Neural cell (in vitro differentiated cells): ENCODE data around the gene UGT1A3. TPM values are rescaled to one million over a fixed set of nuclear protein-coding genes. Genes with fewer than 3 reads are reported as not detected.

Experiments used
- H2AFZ ChIP-seq: fragments of 200-600, 300-800 bp; sonication (generic), shearing (Covaris generic); 2 replicates; pipeline ENCODE4 v1.6.0; 2014; ENCODE audit warnings: low read depth, mild to moderate bottlenecking, antibody characterized with exemption, low read length, moderate library complexity
- H3F3A ChIP-seq: fragments of 200-600 bp; shearing (Covaris generic); 2 replicates; pipeline ENCODE4 v1.6.1; 2016; ENCODE audit warnings: mild to moderate bottlenecking, moderate library complexity, mixed read lengths, antibody characterized with exemption, low read length; ENCODE audit not compliant: insufficient read depth, poor library complexity, severe bottlenecking
- H3K27ac ChIP-seq: fragments of 200-600, 300-800 bp; sonication (generic), shearing (Covaris generic); 2 replicates; pipeline ENCODE4 v1.5.1; 2014; ENCODE audit warnings: mild to moderate bottlenecking, low read length, moderate library complexity
- H3K27me3 ChIP-seq: fragments of 300-800, 200-600 bp; sonication (generic), shearing (Covaris generic); 2 replicates; pipeline ENCODE4 v1.6.0; 2014; ENCODE audit warnings: mild to moderate bottlenecking, low read depth, low read length, moderate library complexity; ENCODE audit not compliant: insufficient read depth
- H3K36me3 ChIP-seq: fragments of 300-800, 200-600 bp; sonication (generic), shearing (Covaris generic); 2 replicates; pipeline ENCODE4 v1.5.1; 2014; ENCODE audit warnings: mild to moderate bottlenecking, antibody characterized with exemption, low read length, moderate library complexity; ENCODE audit not compliant: insufficient read depth
- H3K4me2 ChIP-seq: fragments of 300-800, 200-600 bp; sonication (generic), shearing (Covaris generic); 2 replicates; pipeline ENCODE4 v1.6.0; 2014; ENCODE audit warnings: mild to moderate bottlenecking, low read length
- H3K4me3 ChIP-seq: fragments of 300-800, 200-600 bp; sonication (generic), shearing (Covaris generic); 2 replicates; pipeline ENCODE4 v1.5.1; 2014; ENCODE audit warnings: mild to moderate bottlenecking, low read length, moderate library complexity
- H3K79me2 ChIP-seq: fragments of 200-600 bp; shearing (Covaris generic); replicated peaks from 2 replicates; pipeline ENCODE4 v1.6.0; 2014; ENCODE audit warnings: mild to moderate bottlenecking, low read length, moderate library complexity; ENCODE audit not compliant: insufficient read depth
- H3K9ac ChIP-seq: fragments of 300-800, 200-600 bp; sonication (generic), shearing (Covaris generic); 2 replicates; pipeline ENCODE4 v1.6.1; 2016; ENCODE audit warnings: mild to moderate bottlenecking, low read length, mixed read lengths
- H3K9me2 ChIP-seq: fragments of 200-600 bp; shearing (Covaris generic); 2 replicates; pipeline ENCODE4 v1.6.1; 2016; ENCODE audit warnings: mild to moderate bottlenecking, low read length, mixed read lengths; ENCODE audit not compliant: insufficient read depth
- H3K9me3 ChIP-seq: fragments of 200-600, 300-800 bp; sonication (generic), shearing (Covaris generic); 2 replicates; pipeline ENCODE4 v1.6.1; 2016; ENCODE audit warnings: mild to moderate bottlenecking, mixed run types, low read length, moderate library complexity, mixed read lengths
- H4K20me1 ChIP-seq: fragments of 200-600 bp; shearing (Covaris generic); 2 replicates; pipeline ENCODE4 v1.6.1; 2016; ENCODE audit warnings: mild to moderate bottlenecking, mixed run types; ENCODE audit not compliant: insufficient read depth
- CTCF ChIP-seq: fragments of 450-650 bp; IDR thresholded peaks from 2 replicates; pipeline ENCODE4 v1.5.1; 2014; ENCODE audit warnings: antibody characterized with exemption, mild to moderate bottlenecking, moderate library complexity; ENCODE audit not compliant: poor library complexity, severe bottlenecking
- EP300 ChIP-seq: fragments of 450-650 bp; conservative IDR thresholded peaks from 2 replicates; pipeline ENCODE4 v1.6.1; 2014; ENCODE audit warnings: antibody characterized with exemption, mild to moderate bottlenecking, moderate library complexity; ENCODE audit not compliant: poor library complexity, severe bottlenecking
- EZH2 ChIP-seq: fragments of 200-600, 300-800 bp; shearing (Covaris generic), sonication (generic); IDR thresholded peaks from 2 replicates; pipeline ENCODE4 v1.6.1; 2014; ENCODE audit warnings: antibody characterized with exemption, low read length, borderline replicate concordance, mild to moderate bottlenecking; ENCODE audit not compliant: insufficient read depth, poor library complexity, severe bottlenecking
- MXI1 ChIP-seq: fragments of 450-650 bp; conservative IDR thresholded peaks from 2 replicates; pipeline ENCODE4 v1.6.1; 2014; ENCODE audit warnings: antibody characterized with exemption, mild to moderate bottlenecking; ENCODE audit not compliant: poor library complexity, severe bottlenecking
- POLR2AphosphoS5 ChIP-seq: IDR thresholded peaks from 2 replicates; pipeline ENCODE4 v1.6.1; 2012
- RAD21 ChIP-seq: fragments of 450-650 bp; conservative IDR thresholded peaks from 2 replicates; pipeline ENCODE4 v1.6.1; 2014; ENCODE audit warnings: antibody characterized with exemption, mild to moderate bottlenecking, moderate library complexity
- REST ChIP-seq: IDR thresholded peaks from 2 replicates; pipeline ENCODE4 v1.6.1; 2012; ENCODE audit warnings: borderline replicate concordance
- SMC3 ChIP-seq: fragments of 450-650 bp; conservative IDR thresholded peaks from 2 replicates; pipeline ENCODE4 v1.6.1; 2014; ENCODE audit warnings: antibody characterized with exemption, mild to moderate bottlenecking, moderate library complexity; ENCODE audit not compliant: poor library complexity
- TAF1 ChIP-seq: IDR thresholded peaks from 2 replicates; pipeline ENCODE4 v1.6.1; 2012; ENCODE audit warnings: low read depth
- polyA plus RNA-seq: library from polyadenylated mRNA; depleted of rRNA; stranded (reverse); fragments of >200 nt; gene quantifications from 2 replicates; pipeline ENCODE4 v1.2.3, GENCODE V29; 2014

UGT1A3 gene
- polyA plus RNA-seq, 1 donor from 2014 or later = not detected

- no peak overlapping the region for H3K4me3 ChIP-seq
- H3K27ac ChIP-seq = no peak overlapping the region
- no peak for TF ChIP-seq SMC3
- TF ChIP-seq EP300 = no peak
- no peak for TF ChIP-seq REST
- no peak overlapping the region for H3K4me2 ChIP-seq
- H3K9me3 ChIP-seq = no peaks in the 10 kb centered on the region
- no peaks in the 10 kb centered on the region for H4K20me1 ChIP-seq
- no peak overlapping the region for H3K9ac ChIP-seq
- H2AFZ ChIP-seq = no peak overlapping the region
- H3K36me3 ChIP-seq = no peaks in the 10 kb centered on the region
- H3K9me2 ChIP-seq = no peaks in the 10 kb centered on the region
- H3F3A ChIP-seq = no peaks in the 10 kb centered on the region
- H3K79me2 ChIP-seq = no peaks in the 10 kb centered on the region
- no peaks in the 10 kb centered on the region for H3K27me3 ChIP-seq
These were observed 70.3 kb downstream of the UGT1A3 start for GRCh38 chr2:233799087-233799665.

- no peak overlapping the region for H2AFZ ChIP-seq
- no peaks in the 10 kb centered on the region for H3K9me2 ChIP-seq
- H3K36me3 ChIP-seq = no peaks in the 10 kb centered on the region
These were observed 70.9 kb downstream of the UGT1A3 start for GRCh38 chr2:233799716-233800115.

More at GRCh38 chr2:233799716-233800115, 70.9 kb downstream of the UGT1A3 start:
- no peaks in the 10 kb centered on the region for H3K27me3 ChIP-seq
- no peak overlapping the region for H3K27ac ChIP-seq
- H3K4me3 ChIP-seq = no peak overlapping the region
- H3K4me2 ChIP-seq = no peak overlapping the region
- no peaks in the 10 kb centered on the region for H3F3A ChIP-seq
- H3K9me3 ChIP-seq = no peaks in the 10 kb centered on the region
- no peak overlapping the region for H3K9ac ChIP-seq
- TF ChIP-seq REST (no peak), RAD21 (no peak), EP300 (no peak), CTCF (no peak), POLR2AphosphoS5 (no peak), TAF1 (no peak), SMC3 (no peak), MXI1 (no peak), EZH2 (no peak)
- H3K79me2 ChIP-seq = no peaks in the 10 kb centered on the region
- H4K20me1 ChIP-seq = no peaks in the 10 kb centered on the region
